Measurements from ENCODE around the gene PIH1D1. TPM values are rescaled to one million over a fixed set of nuclear protein-coding genes. Genes with fewer than 3 reads are reported as not detected.

The PIH1D1 gene
- total and polyA plus RNA-seq, 2 of the 13 experiments (the other 11 are each of a cell fraction or from before 2014, with no cell fraction given): 110 to 137 TPM

DNA sequence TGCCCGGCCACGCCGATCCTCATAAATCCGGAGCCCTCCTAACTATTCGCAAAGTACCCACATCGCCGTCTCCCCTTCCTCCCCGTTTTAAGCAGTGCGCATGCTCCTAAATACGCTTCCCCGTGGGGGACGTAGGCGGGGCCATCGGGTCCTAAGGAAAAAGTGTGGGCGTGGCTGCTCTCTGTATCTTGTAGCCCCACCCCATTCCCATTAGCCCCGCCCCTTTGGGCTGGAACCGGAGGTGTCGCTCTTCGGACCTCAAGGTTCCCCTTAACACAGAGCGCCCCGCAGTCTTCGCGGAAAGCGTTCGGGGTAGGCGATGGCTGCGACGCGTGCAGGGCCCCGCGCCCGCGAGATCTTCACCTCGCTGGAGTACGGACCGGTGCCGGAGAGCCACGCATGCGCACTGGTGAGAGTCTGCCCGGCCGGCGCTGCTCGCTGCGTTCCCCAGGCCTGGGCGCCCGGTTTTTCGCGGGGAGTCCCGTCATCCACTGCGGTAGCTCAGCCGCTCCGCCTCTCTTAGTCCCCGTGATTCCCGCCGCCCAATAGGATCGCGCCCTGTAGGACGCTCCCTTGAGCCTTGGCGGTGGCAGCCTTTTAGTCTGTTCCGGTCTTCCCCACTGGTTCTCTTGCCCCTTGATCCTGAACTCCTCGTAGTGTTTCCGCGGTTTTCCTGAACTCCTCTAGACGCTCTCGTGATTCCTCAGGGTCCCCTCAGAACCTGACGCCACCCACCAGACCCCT, 1.6 kb upstream of the PIH1D1 start, which contains the start of gene ALDH16A1 (continued):
- TF ChIP-seq, protein P1, sequence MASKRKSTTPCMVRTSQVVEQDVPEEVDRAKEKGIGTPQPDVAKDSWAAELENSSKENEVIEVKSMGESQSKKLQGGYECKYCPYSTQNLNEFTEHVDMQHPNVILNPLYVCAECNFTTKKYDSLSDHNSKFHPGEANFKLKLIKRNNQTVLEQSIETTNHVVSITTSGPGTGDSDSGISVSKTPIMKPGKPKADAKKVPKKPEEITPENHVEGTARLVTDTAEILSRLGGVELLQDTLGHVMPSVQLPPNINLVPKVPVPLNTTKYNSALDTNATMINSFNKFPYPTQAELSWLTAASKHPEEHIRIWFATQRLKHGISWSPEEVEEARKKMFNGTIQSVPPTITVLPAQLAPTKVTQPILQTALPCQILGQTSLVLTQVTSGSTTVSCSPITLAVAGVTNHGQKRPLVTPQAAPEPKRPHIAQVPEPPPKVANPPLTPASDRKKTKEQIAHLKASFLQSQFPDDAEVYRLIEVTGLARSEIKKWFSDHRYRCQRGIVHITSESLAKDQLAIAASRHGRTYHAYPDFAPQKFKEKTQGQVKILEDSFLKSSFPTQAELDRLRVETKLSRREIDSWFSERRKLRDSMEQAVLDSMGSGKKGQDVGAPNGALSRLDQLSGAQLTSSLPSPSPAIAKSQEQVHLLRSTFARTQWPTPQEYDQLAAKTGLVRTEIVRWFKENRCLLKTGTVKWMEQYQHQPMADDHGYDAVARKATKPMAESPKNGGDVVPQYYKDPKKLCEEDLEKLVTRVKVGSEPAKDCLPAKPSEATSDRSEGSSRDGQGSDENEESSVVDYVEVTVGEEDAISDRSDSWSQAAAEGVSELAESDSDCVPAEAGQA (IDR thresholded peaks at IDR 0.05; ENCODE audit: low read depth): no peak
- TF ChIP-seq, protein P1 (CRISPR knock-in tag; IDR thresholded peaks at IDR 0.05; ENCODE audit: borderline replicate concordance): no peak
- TF ChIP-seq KDM4B (CRISPR knock-in tag; IDR thresholded peaks at IDR 0.05) (no peak), KDM1A (CRISPR knock-in tag; IDR thresholded peaks at IDR 0.05) (no peak)

DNA sequence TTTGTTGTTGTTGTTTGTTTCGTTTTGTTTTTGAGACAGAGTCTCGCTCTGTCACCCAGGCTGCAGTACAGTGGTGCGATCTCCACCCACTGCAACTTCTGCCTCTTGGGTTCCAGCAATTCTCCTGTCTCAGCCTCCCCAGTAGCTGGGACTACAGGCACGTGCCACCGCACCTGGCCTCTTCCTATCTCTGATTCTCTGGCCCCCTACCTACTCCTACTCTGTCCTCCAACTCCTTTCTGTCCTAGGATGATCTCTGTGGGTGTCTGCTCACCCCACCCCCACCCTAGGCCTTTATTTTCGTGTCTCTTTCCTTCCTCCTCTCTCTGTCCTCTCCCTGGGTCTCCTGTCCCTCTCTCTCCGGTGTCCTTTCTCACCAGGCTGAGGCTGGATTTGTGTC, 1.2 kb downstream of the PIH1D1 start:
- in situ Hi-C loops (cut with HindIII; ENCODE audit: extremely low pct_ligation_motif_present, low pct_unique_long_range_greater_than_20kb): no loop called here
- peaks cover 39% of the 10 kb centered on the region for H3K4me1 ChIP-seq (ENCODE audit: insufficient read depth, low read length)
- no peaks in the 10 kb centered on the region for H3K9me3 ChIP-seq (ENCODE audit: low read length)
- H3K4me2 ChIP-seq (ENCODE audit: low read depth, low read length): peak overlapping the region; percentile 92
- no peak for DNase-seq (ENCODE audit: low spot score)
- ChIA-PET POLR2A (interaction anchor here (2.4 kb wide), 1 partner anchor 45 kb away, joined by 17 read pairs; the partner anchor contains the start of gene RPS11), CTCF (ENCODE audit: low intra/inter-chr PET ratio, low total read pairs) (no interaction called here)
- H3K27ac ChIP-seq (ENCODE audit: extremely low read length, insufficient read depth, low read length): peak overlapping the region; percentile 23
- ATAC-seq: no peak
- FAIRE-seq: no peak
- H3K4me3 ChIP-seq (replicated peaks in 1 of 3; ENCODE audit: insufficient read depth in 1 of 3, low read depth in 2 of 3, low read length in 3 of 3): peak overlapping the region; percentile 74 to 98 (median 95)
- H3K9ac ChIP-seq (ENCODE audit: insufficient read depth, low read depth, low read length): peak overlapping the region; percentile 98
- 77% methylated on average over 7 of the region's 7 CpGs for WGBS (ENCODE audit: low lambda C conversion rate)
- H3K27me3 ChIP-seq (ENCODE audit: control insufficient read depth in 1 of 2, insufficient read depth in 2 of 2, low read length in 2 of 2): no peaks in the 10 kb centered on the region; a peak in 1 of 5 replicates
- no peak for TF ChIP-seq HIVEP1 (CRISPR knock-in tag; IDR thresholded peaks at IDR 0.05)
- no peaks in the 10 kb centered on the region for H4K20me1 ChIP-seq (ENCODE audit: insufficient read depth, low read length)
- peaks cover 6 to 25% of the 10 kb centered on the region in 2 experiments; a peak in 3 of 5 replicates for H3K36me3 ChIP-seq (replicated peaks in 1 of 2; ENCODE audit: control insufficient read depth in 1 of 2, insufficient read depth in 2 of 2, low read length in 2 of 2)
- H3K79me2 ChIP-seq (ENCODE audit: insufficient read depth, low read length): peaks cover 29% of the 10 kb centered on the region
- no peak overlapping the region for H2AFZ ChIP-seq (ENCODE audit: low read length)
- no TSS peak for BruUV-seq (replicated peaks)
- intact Hi-C loops (cut with micrococcal nuclease; ENCODE audit: unreplicated experiment): no loop called here
